GM12872 (cell line): ENCODE results near the gene TMEM38B.

ENCODE experiments used
- TF ChIP-seq, protein P1 (sequence below): IDR thresholded peaks from 3 replicates; pipeline ENCODE4 v1.5.1; 2011; ENCODE audit warnings: low read depth, mild to moderate bottlenecking, low read length, moderate library complexity; ENCODE audit not compliant: insufficient read depth

Gene TMEM38B

DNA sequence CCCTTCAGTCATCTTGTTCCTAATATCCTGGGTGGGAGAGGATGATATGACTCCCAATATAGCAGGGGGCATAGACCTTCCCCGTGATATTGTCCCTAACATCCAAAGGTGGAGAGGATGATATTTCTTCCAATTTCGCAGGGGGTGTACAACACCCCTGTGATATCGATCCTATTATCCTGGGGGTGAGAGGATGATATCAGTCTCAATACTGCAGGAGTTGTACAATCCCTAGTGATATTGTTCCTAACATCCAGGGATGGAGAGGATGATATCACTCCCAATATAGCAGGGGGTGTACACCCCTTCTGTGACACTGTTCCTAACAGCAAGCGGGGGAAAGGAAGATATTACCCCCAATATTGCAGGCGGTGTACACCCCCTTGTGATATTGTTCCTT lies 122.6 kb downstream of the TMEM38B start:
- TF ChIP-seq, protein P1, sequence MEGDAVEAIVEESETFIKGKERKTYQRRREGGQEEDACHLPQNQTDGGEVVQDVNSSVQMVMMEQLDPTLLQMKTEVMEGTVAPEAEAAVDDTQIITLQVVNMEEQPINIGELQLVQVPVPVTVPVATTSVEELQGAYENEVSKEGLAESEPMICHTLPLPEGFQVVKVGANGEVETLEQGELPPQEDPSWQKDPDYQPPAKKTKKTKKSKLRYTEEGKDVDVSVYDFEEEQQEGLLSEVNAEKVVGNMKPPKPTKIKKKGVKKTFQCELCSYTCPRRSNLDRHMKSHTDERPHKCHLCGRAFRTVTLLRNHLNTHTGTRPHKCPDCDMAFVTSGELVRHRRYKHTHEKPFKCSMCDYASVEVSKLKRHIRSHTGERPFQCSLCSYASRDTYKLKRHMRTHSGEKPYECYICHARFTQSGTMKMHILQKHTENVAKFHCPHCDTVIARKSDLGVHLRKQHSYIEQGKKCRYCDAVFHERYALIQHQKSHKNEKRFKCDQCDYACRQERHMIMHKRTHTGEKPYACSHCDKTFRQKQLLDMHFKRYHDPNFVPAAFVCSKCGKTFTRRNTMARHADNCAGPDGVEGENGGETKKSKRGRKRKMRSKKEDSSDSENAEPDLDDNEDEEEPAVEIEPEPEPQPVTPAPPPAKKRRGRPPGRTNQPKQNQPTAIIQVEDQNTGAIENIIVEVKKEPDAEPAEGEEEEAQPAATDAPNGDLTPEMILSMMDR = no peak

DNA sequence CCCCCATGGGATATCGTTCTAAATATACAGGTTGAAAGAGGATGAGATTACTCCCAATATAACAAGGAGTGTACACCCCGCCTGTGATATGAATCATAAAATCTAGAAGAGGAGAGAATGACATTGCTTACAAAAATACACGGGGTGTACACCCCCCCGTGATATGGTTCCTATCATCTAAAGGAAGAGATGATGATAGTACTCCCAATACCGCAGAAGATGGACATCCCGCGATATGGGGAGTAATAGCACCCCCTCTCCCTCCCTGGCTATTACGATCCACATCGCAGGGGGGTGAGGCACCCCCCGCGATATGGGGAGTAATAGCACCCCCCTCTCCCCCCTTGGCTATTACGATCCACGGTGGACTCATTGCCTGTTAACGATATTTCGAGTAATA lies 124.6 kb downstream of the TMEM38B start:
- TF ChIP-seq, protein P1 = no peak

DNA sequence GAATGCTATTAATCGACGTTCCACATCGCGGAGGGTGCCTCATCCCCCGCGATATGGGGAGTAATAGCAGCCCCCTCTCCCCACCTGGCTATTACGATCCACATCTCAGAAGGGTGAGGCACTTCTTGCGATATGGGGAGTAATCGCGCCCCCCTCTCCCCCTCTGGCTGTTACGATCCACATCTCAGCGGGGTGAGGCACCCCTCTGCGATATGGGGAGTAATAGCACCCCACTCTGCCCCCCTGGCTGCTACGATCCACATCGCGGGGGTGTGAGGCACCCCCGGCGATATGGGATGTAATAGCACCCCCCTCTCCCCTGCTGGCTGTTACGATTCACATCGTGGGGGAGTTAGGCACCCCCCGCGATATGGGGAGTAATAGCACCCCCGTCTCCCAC lies 128.5 kb downstream of the TMEM38B start:
- TF ChIP-seq, protein P1 = no peak
